Smooth muscle cell (in vitro differentiated cells): ENCODE results near the gene EEFSEC. TPM values are rescaled to one million over a fixed set of nuclear protein-coding genes. Genes with fewer than 3 reads are reported as not detected.
A peak's percentile ranks its signal among the peaks of the same experiment; 100 is the strongest.

Experiments
- DNase-seq: peaks from one replicate; lab custom pipeline; 2025; ENCODE audit not compliant: unreplicated experiment; lab: John Stamatoyannopoulos, UW
- H2AFZ ChIP-seq: fragments of 200-600 bp; sonication (generic); 2 replicates; pipeline ENCODE4 v1.6.0; 2016; ENCODE audit warnings: antibody characterized with exemption, low read depth, mild to moderate bottlenecking
- H3F3A ChIP-seq: fragments of 200-600 bp; sonication (generic); 2 replicates; pipeline ENCODE4 v1.6.0; 2017; ENCODE audit warnings: antibody characterized with exemption, low read depth
- H3K27ac ChIP-seq: fragments of 200-600 bp; sonication (generic); 2 replicates; pipeline ENCODE4 v1.5.1; 2016; ENCODE audit warnings: low read depth, mild to moderate bottlenecking
- H3K27me3 ChIP-seq: fragments of 200-600 bp; sonication (generic); 2 replicates; pipeline ENCODE4 v1.6.1; 2016; ENCODE audit warnings: low read depth, mild to moderate bottlenecking
- H3K36me3 ChIP-seq: fragments of 200-600 bp; sonication (generic); 2 replicates; pipeline ENCODE4 v1.5.1; 2016; ENCODE audit warnings: low read depth
- H3K4me1 ChIP-seq: fragments of 200-600 bp; sonication (generic); 2 replicates; pipeline ENCODE4 v1.5.1; 2016; ENCODE audit warnings: low read depth
- H3K4me2 ChIP-seq: fragments of 200-600 bp; sonication (generic); 2 replicates; pipeline ENCODE4 v1.6.0; 2016; ENCODE audit warnings: mild to moderate bottlenecking
- H3K4me3 ChIP-seq: fragments of 200-600 bp; sonication (generic); 2 replicates; pipeline ENCODE4 v1.5.1; 2016; ENCODE audit warnings: mild to moderate bottlenecking
- H3K79me2 ChIP-seq: fragments of 200-600 bp; sonication (generic); 2 replicates; pipeline ENCODE4 v1.6.0; 2016; ENCODE audit warnings: low read depth, mild to moderate bottlenecking
- H3K9ac ChIP-seq: fragments of 200-600 bp; sonication (generic); 2 replicates; pipeline ENCODE4 v1.6.0; 2016; ENCODE audit warnings: low read depth
- H3K9me3 ChIP-seq: fragments of 200-600 bp; sonication (generic); replicated peaks from 2 replicates; pipeline ENCODE4 v1.5.1; 2016; ENCODE audit warnings: low read depth
- H4K20me1 ChIP-seq: fragments of 200-600 bp; sonication (generic); 2 replicates; pipeline ENCODE4 v1.6.0; 2016; ENCODE audit warnings: low read depth
- WGBS: methylation state at CpG from one replicate; pipeline ENCODE4 v1.1.7; 2016; ENCODE audit warnings: low lambda C conversion rate; 5-methylcytosine and 5-hydroxymethylcytosine counted together
- polyA plus RNA-seq: library from polyadenylated mRNA; unstranded; fragments of >200 nt; fragmentation: Nextera tagmentation; extraction: Ambion mirVana; gene quantifications from 2 replicates; pipeline ENCODE4 v1.2.1, GENCODE V29; 2016
- total RNA-seq: library from RNA; depleted of rRNA; stranded (reverse); fragments of >200 nt; gene quantifications from 2 replicates; pipeline ENCODE4 v1.2.3, GENCODE V29; 2014
- TF ChIP-seq, protein P1 (sequence below): fragments of 200-600 bp; sonication (generic); IDR thresholded peaks from 2 replicates; pipeline ENCODE4 v1.5.1; 2017; ENCODE audit warnings: borderline replicate concordance, mild to moderate bottlenecking, antibody characterized with exemption; ENCODE audit not compliant: insufficient read depth, poor library complexity, severe bottlenecking

Gene EEFSEC
- total and polyA plus RNA-seq, 2 experiments from 2014 or later, result 12.4 to 17.1 TPM

- TF ChIP-seq, protein P1, sequence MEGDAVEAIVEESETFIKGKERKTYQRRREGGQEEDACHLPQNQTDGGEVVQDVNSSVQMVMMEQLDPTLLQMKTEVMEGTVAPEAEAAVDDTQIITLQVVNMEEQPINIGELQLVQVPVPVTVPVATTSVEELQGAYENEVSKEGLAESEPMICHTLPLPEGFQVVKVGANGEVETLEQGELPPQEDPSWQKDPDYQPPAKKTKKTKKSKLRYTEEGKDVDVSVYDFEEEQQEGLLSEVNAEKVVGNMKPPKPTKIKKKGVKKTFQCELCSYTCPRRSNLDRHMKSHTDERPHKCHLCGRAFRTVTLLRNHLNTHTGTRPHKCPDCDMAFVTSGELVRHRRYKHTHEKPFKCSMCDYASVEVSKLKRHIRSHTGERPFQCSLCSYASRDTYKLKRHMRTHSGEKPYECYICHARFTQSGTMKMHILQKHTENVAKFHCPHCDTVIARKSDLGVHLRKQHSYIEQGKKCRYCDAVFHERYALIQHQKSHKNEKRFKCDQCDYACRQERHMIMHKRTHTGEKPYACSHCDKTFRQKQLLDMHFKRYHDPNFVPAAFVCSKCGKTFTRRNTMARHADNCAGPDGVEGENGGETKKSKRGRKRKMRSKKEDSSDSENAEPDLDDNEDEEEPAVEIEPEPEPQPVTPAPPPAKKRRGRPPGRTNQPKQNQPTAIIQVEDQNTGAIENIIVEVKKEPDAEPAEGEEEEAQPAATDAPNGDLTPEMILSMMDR, result no peak
- no peaks in the 10 kb centered on the region for H3K36me3 ChIP-seq
- no peaks in the 10 kb centered on the region for H3K27me3 ChIP-seq
- H3K9me3 ChIP-seq, result no peaks in the 10 kb centered on the region
- no peaks in the 10 kb centered on the region for H3F3A ChIP-seq
- no peak overlapping the region for H3K27ac ChIP-seq
- no peak overlapping the region for H2AFZ ChIP-seq
- 92% methylated on average over 11 of the region's 11 CpGs for WGBS
- peaks cover 6% of the 10 kb centered on the region for H3K4me1 ChIP-seq
- no peak overlapping the region for H3K4me3 ChIP-seq
- no peak overlapping the region for H3K4me2 ChIP-seq
- no peaks in the 10 kb centered on the region for H4K20me1 ChIP-seq
- no peak overlapping the region for H3K9ac ChIP-seq
- DNase-seq, result no peak
- no peaks in the 10 kb centered on the region for H3K79me2 ChIP-seq
Observed at GRCh38 chr3:128273841-128274573, 120.7 kb downstream of the EEFSEC start.

DNA sequence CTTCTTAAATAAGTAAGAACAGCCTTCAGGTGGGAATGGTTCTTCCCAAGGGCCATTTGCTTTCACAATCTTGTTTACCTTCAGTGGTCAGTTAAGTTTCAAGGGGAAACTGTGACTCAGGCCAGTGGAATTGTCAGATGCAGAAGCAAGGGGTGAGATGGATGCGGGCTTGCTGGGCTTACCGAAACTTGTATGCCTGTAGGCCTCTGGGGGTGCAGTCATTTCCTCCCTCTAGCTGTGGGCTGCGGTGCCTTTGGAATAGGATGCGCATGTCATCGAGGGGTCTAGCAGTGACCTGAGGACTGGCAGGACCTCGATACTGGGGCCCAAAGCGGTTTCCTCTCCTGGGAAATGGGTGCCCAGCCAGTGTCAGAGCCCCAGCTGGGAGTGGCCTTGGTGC, 121.6 kb downstream of the EEFSEC start:
- TF ChIP-seq, protein P1, result no peak
- no peak overlapping the region for H3K9ac ChIP-seq
- no peak overlapping the region for H3K4me2 ChIP-seq

DNA sequence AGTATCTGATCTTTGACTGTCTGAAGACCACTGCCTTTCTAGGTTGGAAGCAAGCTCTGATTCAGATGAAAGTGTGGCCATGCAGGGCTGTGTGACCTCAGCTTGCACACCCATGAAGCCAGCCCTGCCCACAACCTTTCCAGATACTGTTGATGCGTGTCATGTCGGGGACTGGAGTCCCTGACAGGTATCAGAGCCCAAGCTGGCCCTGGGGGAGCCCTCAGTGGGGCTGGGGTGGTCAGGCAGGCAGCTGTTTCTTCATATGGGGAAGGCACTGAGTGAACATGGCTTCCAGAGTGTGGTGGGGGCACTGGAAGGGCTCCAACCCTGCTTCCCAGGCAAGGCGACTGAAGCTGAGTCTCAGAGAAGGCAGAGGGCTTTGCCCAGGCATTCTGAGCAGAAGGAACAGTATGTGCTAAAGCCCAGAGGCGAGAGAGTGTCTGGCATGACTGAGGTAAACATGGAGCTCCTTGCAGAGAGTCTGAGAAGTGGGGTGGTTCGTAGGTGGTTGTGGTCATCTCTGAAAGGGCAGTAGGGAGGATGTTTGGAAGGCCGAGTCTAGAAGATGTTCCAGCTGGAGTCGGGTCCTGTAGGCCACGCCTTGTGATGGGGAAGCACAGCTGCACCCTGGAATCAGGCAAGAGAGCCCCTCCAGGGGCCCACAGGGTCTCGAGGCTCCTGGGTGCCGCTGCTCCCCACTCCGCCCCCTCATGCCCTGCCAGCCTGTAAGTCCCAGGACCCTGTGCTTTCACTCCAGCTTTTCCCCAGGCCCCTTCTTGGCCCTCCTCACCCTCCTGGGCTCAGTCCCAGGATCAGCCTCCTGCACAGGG, 122.2 kb downstream of the EEFSEC start:
- Histone ChIP-seq H3K27me3 (no peaks in the 10 kb centered on the region), H3F3A (no peaks in the 10 kb centered on the region), H3K4me1 (peaks cover 19% of the 10 kb centered on the region), H2AFZ (no peak overlapping the region), H3K4me3 (no peak overlapping the region), H3K36me3 (no peaks in the 10 kb centered on the region), H4K20me1 (no peaks in the 10 kb centered on the region), H3K79me2 (no peaks in the 10 kb centered on the region), H3K4me2 (no peak overlapping the region), H3K9ac (no peak overlapping the region), H3K27ac (no peak overlapping the region), H3K9me3 (no peaks in the 10 kb centered on the region)
- DNase-seq, result no peak
- 95% methylated on average over 11 of the region's 11 CpGs for WGBS
- TF ChIP-seq, protein P1, result no peak

More for the DNA sequence above, 121.6 kb downstream of the EEFSEC start:
- H2AFZ ChIP-seq, result no peak overlapping the region
- DNase-seq, result no peak
- no peaks in the 10 kb centered on the region for H3K9me3 ChIP-seq
- H3K27ac ChIP-seq, result peak overlapping the region; percentile 28
- H3K36me3 ChIP-seq, result no peaks in the 10 kb centered on the region
- H3K79me2 ChIP-seq, result no peaks in the 10 kb centered on the region
- H3K4me1 ChIP-seq, result peaks cover 12% of the 10 kb centered on the region
- no peak overlapping the region for H3K4me3 ChIP-seq
- no peaks in the 10 kb centered on the region for H3F3A ChIP-seq
- WGBS, result 79% methylated on average over 7 of the region's 7 CpGs
- H4K20me1 ChIP-seq, result no peaks in the 10 kb centered on the region
- H3K27me3 ChIP-seq, result no peaks in the 10 kb centered on the region
